ENCODE measurements around the gene OSBPL8.

- TF ChIP-seq CTCF (IDR thresholded peaks at IDR 0.05) (no peak), POLR2A (IDR thresholded peaks at IDR 0.05) (no peak)
Observed at GRCh38 chr12:76506149-76506548, 53.4 kb downstream of the OSBPL8 start.

Measured in adrenal gland (tissue), 5 donors.